CD4-positive, CD25-positive, alpha-beta regulatory T cell (primary cell): ENCODE measurements around the gene MRPL34. TPM values are rescaled to one million over a fixed set of nuclear protein-coding genes. Genes with fewer than 3 reads are reported as not detected.
A peak's percentile ranks its signal among the peaks of the same experiment; 100 is the strongest.

Source experiments
- ATAC-seq, 2 donors: fragments of 150-1000 bp; cut with Tn5 transposase; one replicate each; pipeline ENCODE4 v1.10.0; 2021; ENCODE audit warnings: low read depth in 2 of 2, moderate number of reproducible peaks in 2 of 2, moderate library complexity in 1 of 2
- DNase-seq, 3 donors: peaks; one replicate each; pipeline versions ENCODE4 v3.0.0 to v3.0.0-alpha.2; 2012 to 2022; ENCODE audit warnings: mixed read lengths in 1 of 3
- H3K27ac ChIP-seq: one replicate; pipeline ENCODE4 v1.7.0; 2013; ENCODE audit warnings: mild to moderate bottlenecking, low read length; ENCODE audit not compliant: insufficient read depth, poor library complexity, severe bottlenecking
- H3K27me3 ChIP-seq: one replicate; pipeline ENCODE4 v1.7.0; 2013; ENCODE audit warnings: low read length; ENCODE audit not compliant: control insufficient read depth, insufficient read depth
- H3K36me3 ChIP-seq: one replicate; pipeline ENCODE4 v1.7.0; 2013; ENCODE audit warnings: mild to moderate bottlenecking, low read length, moderate library complexity; ENCODE audit not compliant: control insufficient read depth, insufficient read depth
- H3K4me1 ChIP-seq: 2 replicates; pipeline ENCODE4 v1.7.0; 2013; ENCODE audit warnings: mild to moderate bottlenecking, low read length; ENCODE audit not compliant: insufficient read depth, control insufficient read depth, poor library complexity, severe bottlenecking
- H3K4me3 ChIP-seq: one replicate; pipeline ENCODE4 v1.7.0; 2013; ENCODE audit warnings: low read depth, mild to moderate bottlenecking, low read length, moderate library complexity
- H3K9me3 ChIP-seq, 2 experiments: 1 replicate in 1 of 2; 2 replicates in 1 of 2; pipeline ENCODE4 v1.7.0; 2013; ENCODE audit warnings: low read length in 2 of 2, mild to moderate bottlenecking in 1 of 2, moderate library complexity in 1 of 2; ENCODE audit not compliant: control insufficient read depth in 2 of 2
- H3K27ac Mint-ChIP-seq, 3 donors: one replicate each; pipeline ENCODE4 v1.8.0; 2020 to 2022; ENCODE audit warnings: mild to moderate bottlenecking in 3 of 3, mixed read lengths in 3 of 3, moderate library complexity in 2 of 3
- H3K27me3 Mint-ChIP-seq: one replicate; pipeline ENCODE4 v1.8.0; 2022; ENCODE audit warnings: mild to moderate bottlenecking, mixed read lengths
- H3K36me3 Mint-ChIP-seq: one replicate; pipeline ENCODE4 v1.8.0; 2020; ENCODE audit warnings: mixed read lengths
- H3K4me1 Mint-ChIP-seq, 4 donors: one replicate each; pipeline ENCODE4 v1.8.0; 2020 to 2022; ENCODE audit warnings: mixed read lengths in 4 of 4, mild to moderate bottlenecking in 1 of 4
- H3K4me3 Mint-ChIP-seq, 4 donors: one replicate each; pipeline ENCODE4 v1.8.0; 2020 to 2022; ENCODE audit warnings: mild to moderate bottlenecking in 4 of 4, mixed read lengths in 4 of 4, moderate library complexity in 3 of 4
- H3K9me3 Mint-ChIP-seq, 7 donors: one replicate each; pipeline ENCODE4 v1.8.0; 2020 to 2022; ENCODE audit warnings: mixed read lengths in 7 of 7, mild to moderate bottlenecking in 3 of 7, moderate library complexity in 2 of 7
- polyA plus RNA-seq, 4 donors: library from polyadenylated mRNA; unstranded; fragments of 300-500 nt; fragmentation: Illumina TruSeq; gene quantifications; one replicate each; pipeline ENCODE4 v1.2.3, GENCODE V29; 2021
- total RNA-seq: library from RNA; stranded (reverse); gene quantifications from one replicate; pipeline ENCODE4 v1.2.3, GENCODE V29; 2022

The MRPL34 gene
- total and polyA plus RNA-seq, 5 donors from 2014 or later: 37.1 to 248 (median 231) TPM

GRCh38 chr19:17339088-17339741 lies 33.5 kb downstream of the MRPL34 start:
- H3K27ac Mint-ChIP-seq: no peak overlapping the region
- H3K4me3 ChIP-seq: no peak overlapping the region
- no peaks in the 10 kb centered on the region for H3K27me3 Mint-ChIP-seq

GRCh38 chr19:17340302-17340870 lies 34.7 kb downstream of the MRPL34 start:
- Histone ChIP-seq H3K4me3 (no peak overlapping the region), H3K4me1 (peaks cover 28% of the 10 kb centered on the region), H3K9me3 (no peaks in the 10 kb centered on the region), H3K27ac (no peak overlapping the region), H3K36me3 (no peaks in the 10 kb centered on the region), H3K27me3 (no peaks in the 10 kb centered on the region)
- Mint-ChIP-seq H3K36me3 (no peaks in the 10 kb centered on the region), H3K4me1 (peaks cover 0 to 33% (median 6%) of the 10 kb centered on the region in 4 donors), H3K4me3 (peak overlapping the region in 1 of 4 donors; percentile 78), H3K27me3 (no peaks in the 10 kb centered on the region), H3K27ac (no peak overlapping the region), H3K9me3 (peaks cover 0 to 2% (median 0%) of the 10 kb centered on the region in 7 donors)
- ATAC-seq: no peak
- no peak for DNase-seq

More at GRCh38 chr19:17339088-17339741, 33.5 kb downstream of the MRPL34 start:
- H3K27me3 ChIP-seq: no peaks in the 10 kb centered on the region
- H3K4me1 ChIP-seq: peaks cover 36% of the 10 kb centered on the region
- Mint-ChIP-seq H3K36me3 (no peaks in the 10 kb centered on the region), H3K4me3 (peak overlapping the region; percentile 44 to 68 (median 60)), H3K4me1 (peaks cover 4 to 41% (median 11%) of the 10 kb centered on the region in 4 donors), H3K9me3 (peaks cover 0 to 2% (median 0%) of the 10 kb centered on the region in 7 donors)
- ATAC-seq (no peak), DNase-seq (peak in 1 of 3 donors; percentile 36)
- no peaks in the 10 kb centered on the region for H3K9me3 ChIP-seq
- H3K27ac ChIP-seq: no peak overlapping the region
- H3K36me3 ChIP-seq: no peaks in the 10 kb centered on the region

GRCh38 chr19:17340871-17341357 lies 35.2 kb downstream of the MRPL34 start:
- Mint-ChIP-seq H3K4me1 (peaks cover 0 to 31% (median 7%) of the 10 kb centered on the region in 4 donors), H3K27me3 (no peaks in the 10 kb centered on the region), H3K4me3 (peak overlapping the region in 1 of 4 donors; percentile 76), H3K27ac (no peak overlapping the region), H3K9me3 (peaks cover 0 to 2% (median 0%) of the 10 kb centered on the region in 7 donors), H3K36me3 (no peaks in the 10 kb centered on the region)
- ATAC-seq (no peak), DNase-seq (no peak)
- Histone ChIP-seq H3K36me3 (no peaks in the 10 kb centered on the region), H3K9me3 (no peaks in the 10 kb centered on the region), H3K4me3 (no peak overlapping the region), H3K27me3 (no peaks in the 10 kb centered on the region), H3K4me1 (peaks cover 26% of the 10 kb centered on the region), H3K27ac (no peak overlapping the region)

GRCh38 chr19:17341386-17341785 lies 35.7 kb downstream of the MRPL34 start:
- no peaks in the 10 kb centered on the region for H3K27me3 ChIP-seq
- Mint-ChIP-seq H3K4me3 (peak overlapping the region in 1 of 4 donors; percentile 27), H3K27ac (no peak overlapping the region), H3K4me1 (peaks cover 0 to 33% (median 11%) of the 10 kb centered on the region in 4 donors), H3K9me3 (peaks cover 0 to 2% (median 0%) of the 10 kb centered on the region in 7 donors), H3K36me3 (no peaks in the 10 kb centered on the region), H3K27me3 (no peaks in the 10 kb centered on the region)
- ATAC-seq: no peak
- H3K4me1 ChIP-seq: peaks cover 28% of the 10 kb centered on the region
- H3K36me3 ChIP-seq: no peaks in the 10 kb centered on the region
- DNase-seq: no peak
- no peak overlapping the region for H3K27ac ChIP-seq
- H3K4me3 ChIP-seq: no peak overlapping the region
- no peaks in the 10 kb centered on the region for H3K9me3 ChIP-seq

DNA sequence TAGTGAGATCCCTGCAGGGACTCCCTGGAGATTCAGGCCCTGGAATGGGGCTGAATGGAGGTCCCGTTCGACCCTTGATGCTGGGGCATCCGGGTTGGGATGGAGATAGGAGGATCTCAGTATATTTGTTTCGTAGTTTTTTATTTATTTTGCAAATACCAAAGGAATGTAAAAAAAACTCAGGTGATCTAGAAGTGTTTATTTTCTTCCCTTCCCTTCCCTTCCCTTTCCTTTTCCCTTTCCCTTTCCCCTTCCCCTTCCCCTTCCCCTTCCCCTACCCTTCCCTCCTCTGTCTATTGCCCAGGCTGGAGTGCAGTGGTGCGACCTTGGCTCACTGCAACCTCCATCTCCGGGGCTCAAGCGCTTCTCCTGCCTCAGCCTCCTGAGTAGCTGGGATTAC lies 36.2 kb downstream of the MRPL34 start:
- Histone ChIP-seq H3K9me3 (no peaks in the 10 kb centered on the region), H3K36me3 (no peaks in the 10 kb centered on the region), H3K4me1 (peaks cover 24% of the 10 kb centered on the region), H3K27me3 (no peaks in the 10 kb centered on the region), H3K27ac (no peak overlapping the region), H3K4me3 (no peak overlapping the region)
- H3K27me3 Mint-ChIP-seq: no peaks in the 10 kb centered on the region
- no peaks in the 10 kb centered on the region for H3K36me3 Mint-ChIP-seq
- DNase-seq (no peak), ATAC-seq (no peak)
- no peak overlapping the region for H3K27ac Mint-ChIP-seq
- peaks cover 0 to 2% (median 0%) of the 10 kb centered on the region in 7 donors for H3K9me3 Mint-ChIP-seq
- H3K4me3 Mint-ChIP-seq: peak overlapping the region in 1 of 4 donors; percentile 58
- H3K4me1 Mint-ChIP-seq: peaks cover 0 to 30% (median 12%) of the 10 kb centered on the region in 4 donors

GRCh38 chr19:17346109-17346671 lies 40.5 kb downstream of the MRPL34 start:
- H3K27ac Mint-ChIP-seq: no peak overlapping the region
- peaks cover 9% of the 10 kb centered on the region for H3K27me3 Mint-ChIP-seq
- no peaks in the 10 kb centered on the region for H3K36me3 Mint-ChIP-seq
- DNase-seq: peak; percentile 63 to 75 (median 68)
- no peaks in the 10 kb centered on the region for H3K9me3 ChIP-seq
- H3K4me1 ChIP-seq: peaks cover 6% of the 10 kb centered on the region
- H3K4me3 Mint-ChIP-seq: peak overlapping the region in 2 of 4 donors; percentile 43 to 72
- H3K27ac ChIP-seq: no peak overlapping the region
- peaks cover 0 to 9% (median 5%) of the 10 kb centered on the region in 4 donors for H3K4me1 Mint-ChIP-seq
- no peak overlapping the region for H3K4me3 ChIP-seq
- peaks cover 0 to 2% (median 0%) of the 10 kb centered on the region in 7 donors for H3K9me3 Mint-ChIP-seq
- no peaks in the 10 kb centered on the region for H3K27me3 ChIP-seq
- ATAC-seq: peak; percentile 72 to 92
- no peaks in the 10 kb centered on the region for H3K36me3 ChIP-seq

DNA sequence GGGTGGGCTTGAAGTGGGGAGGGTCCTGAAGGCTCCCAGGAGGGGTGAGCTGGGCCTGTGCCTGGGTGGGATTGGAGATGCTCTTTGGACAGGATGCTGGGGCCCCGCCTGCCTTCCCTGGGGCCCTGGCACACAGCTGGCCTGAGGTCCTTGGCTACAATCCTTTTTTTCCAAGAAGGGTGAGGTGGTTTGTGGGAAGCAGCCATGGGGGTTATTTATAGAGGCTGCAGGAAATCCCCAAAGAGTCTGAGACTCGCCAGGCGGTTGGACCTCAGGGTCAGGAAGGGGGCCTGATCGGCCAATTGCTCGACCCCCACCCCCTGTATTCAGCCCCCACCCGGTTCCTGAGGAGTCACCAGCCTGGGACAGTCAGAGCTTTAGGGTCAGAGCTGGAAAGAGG lies 41.7 kb downstream of the MRPL34 start:
- DNase-seq (no peak), ATAC-seq (no peak)
- Histone ChIP-seq H3K27me3 (no peaks in the 10 kb centered on the region), H3K4me1 (peaks cover 6% of the 10 kb centered on the region), H3K4me3 (no peak overlapping the region), H3K36me3 (no peaks in the 10 kb centered on the region), H3K27ac (no peak overlapping the region), H3K9me3 (no peaks in the 10 kb centered on the region)
- Mint-ChIP-seq H3K36me3 (no peaks in the 10 kb centered on the region), H3K27ac (no peak overlapping the region), H3K4me1 (peaks cover 0 to 10% (median 7%) of the 10 kb centered on the region in 4 donors), H3K27me3 (peaks cover 9% of the 10 kb centered on the region), H3K9me3 (no peaks in the 10 kb centered on the region), H3K4me3 (no peak overlapping the region)
